HG02981 (cell line): ENCODE measurements around the gene SYT1.
A peak's percentile ranks its signal among the peaks of the same experiment; 100 is the strongest.
"Not testable (repeated sequence)": the region's sequence is repeated elsewhere in the genome, so short reads cannot be mapped to it uniquely, and the experiment has no call there.

Experiments
- ATAC-seq: cut with Tn5 transposase; IDR thresholded peaks from one replicate; pipeline ENCODE4 v1.9.1; 2021; ENCODE audit warnings: mild to moderate bottlenecking, moderate library complexity; ENCODE audit not compliant: unreplicated experiment

The SYT1 gene

DNA sequence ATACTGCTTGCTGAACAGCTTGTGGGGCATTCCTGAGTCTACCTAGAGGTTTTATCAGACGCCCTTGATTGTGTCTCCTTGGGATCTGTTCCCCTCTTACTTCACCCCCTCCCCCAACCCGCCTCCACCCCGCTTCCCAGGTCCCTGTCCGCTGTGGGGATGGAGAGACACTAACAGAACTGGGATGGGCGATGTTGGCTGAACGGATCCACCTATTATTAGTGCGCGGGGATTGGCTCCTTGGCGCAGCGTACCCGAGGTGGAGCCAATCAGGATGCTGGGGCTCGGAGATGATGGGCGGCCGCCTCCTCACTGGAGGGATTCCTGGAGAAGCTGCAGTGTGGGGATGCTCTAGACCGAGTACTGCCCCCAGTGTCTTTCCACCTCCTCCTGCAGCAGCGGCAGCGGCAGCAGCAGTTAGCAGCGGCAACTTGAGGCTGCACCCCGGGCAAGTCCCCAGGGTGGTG lies at the start of gene SYT1:
Gene SYT1 (plus strand): TSS at position 372 of the 467 bp plus-strand sequence.
- ATAC-seq: peak; percentile 23

DNA sequence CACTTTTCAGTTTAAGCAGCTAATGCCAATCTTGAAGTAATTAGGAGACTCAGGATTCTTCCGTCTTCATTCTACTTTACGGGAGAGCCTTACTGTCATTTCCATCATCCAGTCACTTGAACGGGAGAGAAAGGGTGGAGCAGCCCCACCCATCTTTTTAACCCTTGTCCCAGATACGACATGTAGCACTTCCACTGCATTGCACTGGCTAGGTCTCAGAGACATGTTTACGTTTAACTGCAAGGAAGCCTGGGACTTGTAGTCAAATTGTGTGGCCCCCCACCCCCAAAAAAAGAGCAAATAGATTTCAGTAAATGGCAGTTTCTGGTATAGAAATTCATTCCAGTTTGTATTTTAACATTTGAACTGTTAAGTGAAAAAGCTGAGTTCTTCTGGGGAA lies 46.1 kb upstream of the SYT1 start:
- ATAC-seq: no peak

DNA sequence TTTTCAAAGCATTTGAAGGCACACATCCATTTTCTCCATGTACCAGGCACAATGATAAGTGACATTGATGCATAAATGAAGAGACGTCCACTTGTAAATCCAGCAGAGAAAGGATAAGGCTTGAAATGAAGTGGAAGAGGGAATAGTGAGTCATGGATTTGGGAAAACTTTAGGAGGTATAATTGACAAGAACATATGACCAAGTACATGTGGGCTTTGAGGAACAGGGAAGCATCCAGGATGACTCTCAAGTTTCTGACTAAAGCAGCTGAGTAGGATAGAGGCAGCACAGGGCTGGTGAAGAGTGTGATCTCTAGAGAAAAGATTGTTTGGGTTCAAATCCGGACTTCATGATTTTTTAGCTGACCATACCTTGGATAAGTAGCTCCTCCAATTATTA lies 43.6 kb upstream of the SYT1 start:
- ATAC-seq: no peak

DNA sequence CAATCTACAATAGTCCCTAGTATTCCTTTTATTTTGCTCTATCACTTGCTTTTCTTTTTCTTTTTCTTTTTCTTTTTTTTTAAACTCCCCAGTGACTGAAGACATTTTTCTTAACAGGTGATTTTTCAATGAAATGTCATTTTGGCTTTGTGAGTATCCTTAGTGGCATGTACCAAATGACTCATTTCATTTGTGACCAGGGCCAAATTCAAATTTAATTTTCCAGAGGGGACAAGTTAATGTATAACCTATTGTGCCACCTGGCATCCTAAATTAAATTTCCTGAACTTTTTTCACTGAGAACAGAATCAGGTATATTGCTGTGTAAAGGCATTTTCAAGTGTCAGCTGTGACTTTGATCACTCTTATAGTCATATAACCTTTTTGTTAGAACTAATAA lies 39.7 kb upstream of the SYT1 start:
- ATAC-seq: no peak

DNA sequence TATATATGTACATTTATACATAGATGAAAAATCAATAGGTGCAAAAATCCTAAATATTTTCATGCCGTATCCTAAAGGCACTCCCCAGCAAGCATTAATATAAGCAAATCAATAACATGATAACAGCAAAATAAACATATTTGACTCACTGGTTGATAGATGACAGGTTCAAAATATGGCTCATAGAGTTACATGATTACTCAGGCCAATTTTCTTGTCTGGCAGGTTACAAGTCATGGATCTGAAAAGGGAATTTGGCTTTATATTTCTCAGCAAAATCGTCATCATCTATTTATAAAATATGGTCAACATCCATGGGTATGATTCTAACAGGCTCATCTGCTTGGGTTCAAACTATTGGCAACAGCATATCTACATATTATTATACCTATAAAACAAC lies 34.9 kb upstream of the SYT1 start:
- no peak for ATAC-seq

DNA sequence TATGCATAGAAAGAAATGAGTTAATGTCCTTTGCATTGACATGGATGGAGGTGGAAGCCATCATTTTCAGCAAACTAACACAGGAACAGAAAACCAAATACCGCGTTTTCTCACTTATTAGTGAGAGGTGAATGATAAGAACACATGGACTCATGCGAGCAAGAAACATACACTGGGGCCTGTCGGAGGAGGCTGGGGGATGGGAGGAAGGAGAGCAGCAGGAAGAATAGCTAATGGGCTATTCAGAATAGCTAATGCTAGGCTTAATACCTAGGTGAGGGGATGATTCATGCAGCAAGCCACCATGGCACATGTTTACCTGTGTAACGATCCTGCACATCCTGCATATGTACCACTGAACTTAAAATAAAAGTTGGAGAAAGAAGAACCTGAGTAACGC lies 29.1 kb upstream of the SYT1 start:
- no peak for ATAC-seq

DNA sequence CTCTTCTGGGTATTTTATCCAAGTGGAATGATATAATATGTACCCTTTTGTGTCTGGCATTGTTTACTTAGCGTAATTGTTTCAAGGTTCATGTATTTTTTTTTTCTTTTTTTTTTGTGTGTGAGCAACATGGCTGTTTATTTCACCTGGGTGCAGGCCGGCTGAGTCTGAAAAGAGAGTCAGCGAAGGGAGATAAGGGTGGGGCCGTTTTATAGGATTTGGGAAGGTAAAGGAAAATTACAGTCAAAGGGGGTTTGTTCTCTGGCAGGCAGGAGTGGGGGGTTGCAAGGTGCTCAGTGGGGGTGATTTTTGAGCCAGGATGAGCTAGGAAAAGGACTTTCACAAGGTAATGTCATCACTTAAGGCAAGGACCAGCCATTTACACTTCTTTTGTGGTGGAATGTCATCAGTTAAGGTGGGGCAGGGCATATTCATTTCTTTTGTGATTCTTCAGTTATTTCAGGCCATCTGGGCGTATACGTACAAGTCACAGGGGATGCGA lies 24.0 kb upstream of the SYT1 start:
- not testable (repeated sequence) for ATAC-seq

DNA sequence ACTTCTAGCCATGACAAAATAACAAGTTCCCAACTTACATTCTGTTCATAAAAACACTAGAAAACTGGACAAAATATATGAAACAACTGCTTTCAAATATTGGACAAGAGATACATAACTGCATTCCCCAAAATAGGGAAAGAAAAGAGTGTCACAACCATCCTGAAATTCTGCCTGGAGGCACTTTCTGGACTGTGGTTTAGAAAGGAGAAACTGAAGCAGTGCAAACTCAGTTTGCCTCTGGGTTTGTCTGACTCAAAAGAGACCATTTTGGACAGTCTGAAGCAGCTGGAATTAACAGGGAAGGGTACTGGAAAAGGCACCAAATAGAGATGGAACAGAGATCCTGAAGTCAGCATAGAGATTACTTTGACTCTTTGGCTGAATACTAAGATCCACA lies 11.3 kb upstream of the SYT1 start:
- no peak for ATAC-seq

DNA sequence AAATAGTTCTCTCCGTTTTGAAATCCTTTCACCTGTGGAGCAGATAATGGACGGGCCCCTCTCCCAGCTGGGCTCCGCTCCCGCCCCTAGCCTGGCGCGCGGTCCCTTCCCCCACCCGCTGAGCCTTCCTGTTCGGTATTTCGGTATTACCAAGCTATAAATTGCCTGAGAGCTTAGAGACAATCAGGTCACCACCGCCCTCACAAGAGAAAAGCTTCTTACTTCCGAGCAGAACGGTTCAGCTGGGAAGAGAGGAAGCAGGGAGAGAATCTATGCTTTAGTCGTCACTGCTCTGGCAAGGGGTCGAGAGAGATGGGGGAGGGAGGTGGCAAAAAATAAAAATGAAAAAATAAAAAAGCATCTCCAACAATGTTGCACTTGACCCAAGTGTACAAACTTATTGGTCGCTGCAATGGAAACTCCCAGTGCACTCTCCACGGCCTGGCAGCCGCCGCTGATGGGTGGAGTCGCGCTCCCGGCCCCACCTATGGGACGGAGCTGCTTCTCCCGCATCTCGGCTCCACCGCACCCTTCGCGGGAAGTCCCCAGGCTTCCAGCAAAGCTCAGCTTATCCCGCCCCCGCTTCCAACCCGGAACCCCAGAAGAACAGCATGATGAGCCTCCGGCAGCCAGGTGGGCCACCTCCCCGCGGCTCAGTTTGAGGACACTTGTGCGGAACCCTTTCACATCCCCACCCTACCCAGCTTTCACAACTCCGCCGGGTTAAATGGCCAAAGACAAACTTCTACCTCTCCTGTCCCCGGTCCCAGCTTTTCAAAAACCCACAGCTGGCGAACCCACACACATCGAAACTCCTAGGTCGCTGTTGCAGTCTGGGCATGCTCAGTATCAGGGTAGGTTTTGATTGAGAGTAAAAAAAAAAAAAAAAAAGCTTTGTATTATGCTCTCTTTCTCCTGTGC lies 832 bp upstream of the SYT1 start:
- peak; percentile 47 for ATAC-seq

DNA sequence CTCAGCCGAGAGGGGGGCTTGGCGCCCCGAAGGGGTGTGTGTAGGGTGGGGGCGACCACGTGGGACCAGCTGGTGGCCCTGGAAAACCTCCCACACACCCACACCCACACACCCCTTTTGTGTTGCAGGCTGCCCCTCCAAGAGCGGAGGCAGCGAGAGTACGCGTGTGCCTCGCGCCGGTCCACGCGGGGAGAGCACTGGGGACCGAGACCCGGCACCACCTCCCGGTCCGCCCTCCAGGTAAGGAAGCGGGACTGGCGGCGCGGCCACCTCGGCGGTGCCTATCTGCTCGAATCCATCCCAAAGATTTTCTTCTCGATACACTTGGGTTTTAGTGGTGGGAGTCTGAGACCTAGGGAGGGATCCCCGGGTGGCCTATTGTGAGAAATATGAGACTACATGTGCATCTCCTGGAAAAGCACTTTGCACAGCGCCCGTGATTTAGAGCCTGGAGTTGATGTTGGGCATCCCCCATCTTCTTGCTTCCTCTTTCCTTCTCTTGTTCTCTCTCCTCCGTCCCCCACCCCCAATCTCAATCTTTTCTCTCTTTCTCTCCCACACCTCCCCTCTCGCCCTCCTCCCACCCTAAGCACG lies 393 bp downstream of the SYT1 start:
- peak; percentile 14 for ATAC-seq

DNA sequence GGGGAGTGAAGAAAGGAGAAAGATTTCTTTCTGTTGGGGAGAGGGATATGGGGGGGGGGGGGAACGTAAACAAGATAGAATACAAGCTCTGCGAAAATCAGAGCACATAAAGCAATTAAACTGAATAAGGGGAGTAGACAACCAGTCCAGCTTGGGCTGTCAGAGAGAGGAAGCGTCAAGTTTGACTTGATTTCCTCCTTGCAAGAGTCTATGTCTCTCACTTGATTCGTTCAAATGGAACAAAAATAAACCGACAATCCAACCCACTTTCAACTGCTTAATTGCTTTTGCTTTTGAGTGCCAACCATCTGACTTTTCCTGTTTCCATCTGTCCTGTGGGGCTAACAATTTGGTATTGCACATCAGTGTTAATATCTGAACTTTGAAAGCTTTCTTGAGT lies 942 bp downstream of the SYT1 start:
- no peak for ATAC-seq

DNA sequence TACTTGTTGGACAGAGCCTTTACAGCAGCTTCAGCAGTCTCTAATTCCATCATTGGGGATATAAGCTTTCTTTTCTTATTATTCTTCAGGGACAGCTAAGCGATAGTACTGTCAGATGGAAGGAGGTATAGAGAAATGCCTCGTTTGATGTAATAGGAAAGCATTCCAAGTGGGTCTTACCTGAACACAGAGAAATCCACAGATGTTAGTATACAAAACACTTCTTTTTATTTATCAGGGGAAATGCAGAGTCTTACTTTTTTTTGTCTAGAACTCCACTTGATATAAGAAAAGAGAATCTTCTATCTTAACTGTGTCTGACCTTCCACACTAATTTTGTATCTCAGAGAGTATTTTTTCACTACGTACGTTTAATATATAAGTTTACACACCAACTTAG lies 1.9 kb downstream of the SYT1 start:
- no peak for ATAC-seq

DNA sequence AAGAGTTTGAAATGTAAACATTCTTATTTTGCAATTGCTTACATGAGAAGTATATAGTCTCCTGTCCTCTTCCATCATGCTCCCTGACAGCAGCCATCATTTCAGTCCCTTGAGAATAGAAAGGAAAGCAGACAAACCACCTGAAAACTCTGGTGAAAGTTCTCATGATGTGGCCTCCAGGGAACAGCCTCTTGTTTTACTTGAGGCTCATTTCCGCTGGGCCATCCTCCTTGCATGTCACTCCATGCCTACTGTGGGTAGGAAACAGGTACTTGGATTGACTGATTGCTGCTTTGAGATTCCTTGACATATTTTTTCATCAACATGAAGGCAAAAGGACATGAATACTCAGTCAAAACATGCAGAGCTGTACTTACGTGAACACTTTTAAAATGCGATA lies 6.0 kb downstream of the SYT1 start:
- no peak for ATAC-seq

DNA sequence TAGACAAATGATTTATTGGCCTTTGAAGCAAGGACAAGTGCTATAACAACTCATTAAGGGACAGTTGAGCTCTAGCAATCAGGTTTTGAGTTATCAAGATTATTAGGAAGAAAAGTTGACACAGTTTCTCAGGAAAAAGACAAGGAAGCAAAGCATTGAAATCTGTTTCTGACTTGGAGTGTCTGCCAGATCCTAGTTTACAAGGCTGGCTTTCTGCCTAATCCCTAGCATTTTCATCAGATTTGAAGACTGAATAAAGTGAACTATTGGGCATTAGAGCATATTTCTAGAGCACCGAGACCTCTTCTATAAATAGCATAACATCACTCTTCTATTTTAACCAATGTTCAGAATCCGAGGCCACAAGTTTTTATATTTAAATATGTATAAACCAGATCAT lies 7.0 kb downstream of the SYT1 start:
- ATAC-seq: no peak

DNA sequence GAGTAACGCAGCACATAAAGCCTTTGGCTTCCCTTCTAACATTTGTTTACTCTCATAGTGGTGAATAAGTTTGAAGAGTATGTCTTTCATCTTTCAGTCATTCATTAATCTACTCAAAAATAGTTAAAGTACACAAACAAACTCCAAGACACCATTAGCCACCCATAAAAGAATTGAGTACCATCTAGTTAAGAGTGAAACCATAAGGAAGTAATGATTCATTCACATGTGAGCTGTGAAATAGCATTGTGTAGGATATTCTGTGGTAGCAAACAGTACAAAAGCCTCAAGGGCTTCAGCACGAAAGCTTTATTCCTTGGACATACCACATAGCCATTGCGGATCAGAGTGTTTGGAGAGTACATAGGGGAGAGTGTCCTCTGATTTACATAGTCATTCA lies 13.9 kb downstream of the SYT1 start:
- ATAC-seq: no peak

DNA sequence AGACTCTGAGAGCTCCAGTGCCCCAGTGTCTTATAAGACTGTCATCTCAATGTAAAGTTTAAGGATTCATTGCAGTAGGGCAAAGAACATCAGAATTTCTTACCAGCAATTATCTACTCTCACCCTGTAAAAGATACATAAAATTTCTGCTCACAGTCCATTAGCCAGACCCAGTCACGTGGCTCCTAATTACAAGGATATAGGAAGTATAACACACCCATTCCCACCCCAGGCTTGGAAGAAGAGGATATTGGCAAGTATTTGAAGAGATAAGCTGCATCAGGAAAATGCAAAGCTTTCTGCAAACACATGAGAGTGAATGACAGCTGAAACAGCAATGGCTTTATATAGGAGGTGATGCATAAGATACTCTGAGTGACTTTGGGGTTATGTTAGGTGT lies 14.3 kb downstream of the SYT1 start:
- no peak for ATAC-seq

DNA sequence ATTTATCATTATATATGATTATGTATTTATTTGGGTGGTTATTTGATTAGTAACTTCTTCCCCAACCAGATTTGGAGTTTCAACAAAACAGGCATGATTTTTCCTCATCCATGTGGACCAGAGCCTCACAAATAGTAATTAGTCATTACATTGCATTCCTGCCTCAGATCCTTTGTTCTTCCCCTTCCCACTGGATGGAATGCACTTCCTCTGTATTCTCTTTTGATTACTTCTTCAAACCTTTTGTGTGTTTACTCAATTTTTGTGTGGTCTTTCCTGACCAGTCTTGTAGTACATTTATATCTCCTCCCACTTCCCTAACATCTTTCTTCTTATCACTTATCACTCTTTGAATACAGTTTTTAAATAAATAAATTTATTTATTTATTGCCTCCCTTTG lies 15.5 kb downstream of the SYT1 start:
- no peak for ATAC-seq

DNA sequence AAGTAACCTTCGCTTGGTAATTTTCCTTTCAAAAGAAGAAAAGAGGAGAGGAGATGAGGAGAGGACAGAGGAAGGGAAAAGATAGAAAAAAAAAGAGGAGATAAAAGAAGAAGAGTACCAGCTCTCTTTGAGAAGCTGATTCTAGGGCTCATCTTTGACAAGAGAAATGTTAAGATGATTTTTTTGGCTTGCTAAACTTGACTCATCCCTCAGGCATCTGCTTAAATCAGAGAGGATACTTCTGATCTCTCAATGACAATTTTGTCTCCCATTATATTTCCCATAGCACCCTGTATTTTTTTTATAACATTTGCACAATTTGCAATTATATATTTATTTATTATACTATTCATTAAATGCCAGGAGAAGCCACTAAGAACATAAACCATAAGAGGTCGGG lies 17.1 kb downstream of the SYT1 start:
- ATAC-seq: no peak

DNA sequence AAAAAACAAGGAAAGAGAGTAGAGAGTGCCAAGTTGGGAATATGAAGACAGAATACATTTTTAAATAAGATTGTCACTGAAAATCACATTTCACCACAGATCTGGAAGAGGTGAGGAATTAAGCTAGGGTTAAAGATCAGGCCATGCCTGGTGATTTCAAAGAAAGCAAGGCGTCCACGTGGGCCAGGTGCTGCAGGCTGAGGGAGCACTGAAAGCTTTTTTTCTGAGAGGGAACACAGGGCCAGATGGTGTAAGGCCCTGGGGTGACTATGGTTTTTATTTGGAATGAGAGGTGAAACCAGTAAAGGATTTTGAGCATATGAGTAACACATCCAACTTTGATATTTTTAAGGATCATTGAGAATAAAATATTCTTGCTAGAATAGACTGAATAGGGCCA lies 20.9 kb downstream of the SYT1 start:
- no peak for ATAC-seq

DNA sequence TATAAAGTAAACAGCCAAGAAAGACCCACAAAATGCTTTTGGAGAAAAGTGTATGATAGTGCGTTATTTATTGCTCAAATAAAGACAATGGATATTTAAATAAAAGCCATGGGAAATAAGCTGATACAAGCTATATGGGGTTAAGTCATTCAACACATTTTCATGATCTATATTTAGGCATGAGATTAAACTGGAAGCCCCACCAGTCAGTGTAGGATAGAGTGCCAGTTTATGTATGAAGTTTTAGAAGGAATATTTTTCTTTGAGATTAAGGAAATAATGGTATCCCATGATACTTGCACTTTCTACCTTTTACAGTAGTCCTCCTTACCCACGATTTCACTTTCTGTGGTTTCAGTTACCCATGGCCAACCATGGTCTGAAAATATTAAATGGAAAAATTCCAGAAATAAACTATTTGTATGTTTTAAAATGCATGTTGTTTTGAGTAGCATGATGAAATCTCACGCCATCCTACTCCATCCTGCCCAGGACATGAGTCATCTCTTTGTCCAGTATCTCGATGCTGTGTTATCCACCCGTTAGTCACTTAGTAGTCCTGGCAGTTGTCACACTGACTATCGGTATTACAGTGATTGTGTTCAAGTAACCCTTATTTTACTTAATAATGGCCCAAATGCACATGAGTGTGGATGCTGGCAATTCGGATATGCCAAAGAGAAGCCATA lies 22.3 kb downstream of the SYT1 start:
- no peak for ATAC-seq

DNA sequence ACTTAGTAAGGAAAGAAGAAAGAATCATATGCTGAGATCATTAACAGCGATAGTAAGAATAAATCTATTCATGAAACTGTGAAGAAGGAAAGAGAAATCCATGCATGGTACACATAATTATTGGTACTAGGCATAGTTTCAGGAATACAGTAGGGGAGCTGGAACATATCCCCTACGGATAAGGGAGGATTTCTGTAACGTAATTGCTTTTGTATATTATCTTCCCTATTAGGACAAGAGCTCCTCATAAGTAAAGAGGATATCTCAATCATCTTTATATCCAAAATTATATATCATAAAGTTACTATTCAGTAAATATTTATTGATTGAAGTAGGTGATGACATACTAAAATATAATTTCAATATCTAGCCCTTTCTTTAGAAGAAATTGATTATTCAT lies 22.9 kb downstream of the SYT1 start:
- no peak for ATAC-seq

DNA sequence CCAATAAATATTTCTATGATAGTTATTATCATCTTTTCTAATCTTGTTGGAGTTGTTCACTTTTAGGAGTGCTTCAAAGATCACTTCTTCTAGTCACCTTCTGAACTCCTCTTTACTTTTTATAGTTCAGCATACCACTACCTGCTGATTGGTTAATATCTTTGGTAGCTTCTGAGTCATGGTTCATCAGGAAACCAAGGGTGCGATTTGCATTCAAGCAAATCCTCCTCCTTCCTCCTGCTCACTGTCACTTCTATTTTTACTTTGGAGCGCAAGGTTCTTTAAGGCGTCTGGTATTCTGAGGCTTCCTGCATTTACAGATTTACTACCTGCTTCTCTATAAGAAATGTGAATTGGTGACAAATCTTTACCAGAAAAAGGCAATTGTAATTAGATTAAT lies 24.0 kb downstream of the SYT1 start:
- ATAC-seq: peak; percentile 95
